DND-41 (cell line): ENCODE data around the gene CNOT10.

Experiments
- CTCF ChIP-seq: IDR thresholded peaks from 2 replicates; pipeline ENCODE4 v1.5.1; 2012; ENCODE audit warnings: borderline replicate concordance, low read length, moderate library complexity, mild to moderate bottlenecking; ENCODE audit not compliant: poor library complexity, severe bottlenecking; ENCODE audit errors: extremely low read depth
- EZH2 ChIP-seq: IDR thresholded peaks from 3 replicates; pipeline ENCODE4 v1.6.1; 2012; ENCODE audit warnings: borderline replicate concordance, low read depth, mild to moderate bottlenecking, moderate library complexity, low read length, inconsistent platforms; ENCODE audit not compliant: severe bottlenecking

GRCh38 chr3:32662647-32663046 lies 22.3 kb upstream of the CNOT10 start:
- TF ChIP-seq CTCF (no peak), EZH2 (no peak)
